Activated T-helper 1 cell treated with anti-CD3 and anti-CD28 coated beads, Interleukin-2, amount 50 U/mL, for 16 hours (primary cell): ENCODE measurements around the gene PARD3B.

Experiments
- DNase-seq, 2 donors: peaks; one replicate each; pipeline ENCODE4 v3.0.0-alpha.2; 2020; ENCODE audit warnings: low read depth in 1 of 2, low spot score in 1 of 2

PARD3B gene

GRCh38 chr2:205636549-205637319 lies 1091.5 kb downstream of the PARD3B start:
- no peak for DNase-seq

DNA sequence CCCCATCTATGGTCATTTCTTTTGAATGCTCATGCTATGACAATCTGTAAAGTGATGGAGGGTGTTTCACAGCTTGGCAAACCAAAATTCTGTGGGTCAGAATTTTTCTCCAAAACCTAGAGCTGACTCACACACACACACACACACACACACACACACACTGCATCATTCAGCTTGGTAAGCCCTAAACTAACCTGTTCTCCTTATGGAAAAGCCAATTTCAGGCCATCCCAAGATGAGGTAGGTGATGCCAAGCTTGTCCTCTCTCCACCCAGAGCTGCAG lies 1092.0 kb downstream of the PARD3B start:
- DNase-seq: no peak

DNA sequence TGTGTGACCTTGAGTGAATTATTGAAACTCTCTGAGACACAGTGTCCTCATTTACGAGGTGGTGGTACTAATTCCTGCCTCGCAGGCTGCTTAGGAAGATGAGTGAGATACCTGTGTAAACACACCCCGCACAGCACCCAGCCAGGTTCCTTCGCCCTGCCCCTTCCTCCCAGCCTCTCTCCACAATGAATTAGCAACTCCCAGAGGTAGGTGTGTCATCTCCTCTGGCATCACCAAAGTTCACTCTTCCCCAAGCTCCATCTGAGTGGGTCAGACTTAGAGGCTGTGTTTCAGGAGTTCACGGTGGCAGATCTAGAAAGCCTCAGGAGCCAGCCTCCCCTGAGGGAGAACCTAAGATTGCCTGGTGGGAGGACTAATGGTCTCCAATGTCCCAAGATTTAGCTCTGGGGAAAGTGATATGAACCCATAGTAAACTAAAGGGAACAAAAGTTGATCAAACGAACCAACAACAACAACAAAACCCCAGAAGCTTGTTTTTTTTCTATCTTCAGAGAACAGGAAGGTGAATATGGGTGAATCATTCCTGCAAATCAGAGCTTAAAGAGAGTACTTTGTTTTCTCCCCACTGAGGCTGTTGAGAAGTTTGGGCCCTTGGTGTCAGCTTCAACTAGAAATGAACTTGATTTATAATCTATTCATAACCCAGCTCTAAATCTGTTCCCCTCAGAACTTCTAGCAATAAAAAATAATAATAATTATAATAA lies 1092.7 kb downstream of the PARD3B start:
- DNase-seq: no peak

GRCh38 chr2:205640716-205641115 lies 1095.4 kb downstream of the PARD3B start:
- no peak for DNase-seq

DNA sequence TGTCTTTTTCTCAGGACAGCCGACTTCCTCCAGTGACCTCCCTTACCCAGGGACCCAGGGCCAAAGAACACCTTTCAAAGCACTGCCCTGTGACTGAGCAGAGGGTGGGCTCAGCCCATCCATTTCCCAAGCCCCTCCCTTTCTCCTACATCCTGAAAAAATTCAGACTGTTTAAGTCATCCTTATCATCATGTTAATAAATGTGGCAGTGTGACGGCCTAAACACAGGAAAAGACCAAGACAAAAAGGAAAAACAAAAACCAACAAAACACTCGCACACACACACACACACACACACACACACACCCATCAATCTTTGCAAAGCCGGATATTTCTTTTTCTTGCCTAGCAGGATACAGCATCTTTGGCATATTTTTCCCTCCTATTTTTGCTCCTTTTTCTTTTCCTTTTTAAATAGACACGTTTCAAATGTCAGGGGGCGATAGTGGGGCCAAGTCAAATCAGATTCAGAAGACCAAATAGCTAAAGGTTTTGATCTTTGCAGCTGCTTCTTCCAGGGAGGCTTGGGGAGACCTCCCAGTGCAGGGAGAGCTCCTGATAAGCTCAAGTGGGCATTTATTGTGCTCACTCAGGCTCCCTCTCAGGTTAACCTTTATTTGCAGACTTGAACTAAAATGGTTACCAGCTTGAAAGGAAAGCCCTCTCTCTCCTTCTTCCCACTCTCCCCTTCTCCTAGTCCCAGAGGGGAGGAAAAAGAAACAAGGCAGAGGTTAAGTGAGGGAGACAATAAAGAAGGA lies 1097.5 kb downstream of the PARD3B start:
- no peak for DNase-seq

- no peak for DNase-seq
Observed at GRCh38 chr2:205643391-205643885, 1098.2 kb downstream of the PARD3B start.

GRCh38 chr2:205644018-205644417 lies 1098.7 kb downstream of the PARD3B start:
- no peak for DNase-seq

- DNase-seq: no peak
Observed at GRCh38 chr2:205646680-205647079, 1101.4 kb downstream of the PARD3B start.

DNA sequence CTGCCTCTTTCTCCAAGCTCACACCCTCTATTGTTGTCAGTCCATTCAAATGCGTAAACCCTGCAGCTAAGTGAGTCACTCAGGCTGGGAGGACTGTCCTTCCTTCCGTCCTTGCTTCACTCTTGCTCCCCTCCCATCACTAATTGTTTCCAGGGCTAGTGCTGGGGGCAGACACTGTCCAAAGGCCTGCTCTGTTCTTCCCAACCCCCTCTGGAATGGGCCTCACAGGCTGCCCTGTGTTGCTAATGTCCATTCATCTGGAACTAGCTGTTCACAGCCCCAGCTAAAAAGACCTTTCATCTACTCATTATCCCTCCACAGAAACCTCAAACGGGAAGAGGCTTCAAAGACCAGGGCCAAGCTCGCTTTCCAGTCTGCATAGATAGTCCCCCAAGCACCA lies 1105.2 kb downstream of the PARD3B start:
- no peak for DNase-seq

DNA sequence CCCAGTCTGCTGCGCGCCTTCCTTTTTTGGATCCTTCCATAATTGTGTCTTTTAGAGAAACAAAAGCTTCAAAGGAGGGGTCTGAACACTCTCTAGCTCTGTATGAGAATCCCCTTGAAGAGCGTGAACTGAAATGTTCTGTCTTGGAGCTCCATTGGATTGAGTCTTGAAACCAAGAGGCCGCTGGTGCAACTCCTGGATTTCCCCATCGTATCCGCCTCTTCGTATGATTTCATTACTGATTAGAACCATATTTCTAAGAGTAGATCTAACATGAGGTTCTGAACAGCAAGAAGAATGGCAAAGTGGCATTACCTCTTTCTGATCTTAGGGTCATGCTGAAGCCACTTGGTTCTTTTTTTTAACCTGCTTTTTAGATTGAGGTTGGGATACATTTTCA lies 1105.7 kb downstream of the PARD3B start:
- DNase-seq: no peak

- no peak for DNase-seq
Observed at GRCh38 chr2:205651719-205652118, 1106.4 kb downstream of the PARD3B start.

DNA sequence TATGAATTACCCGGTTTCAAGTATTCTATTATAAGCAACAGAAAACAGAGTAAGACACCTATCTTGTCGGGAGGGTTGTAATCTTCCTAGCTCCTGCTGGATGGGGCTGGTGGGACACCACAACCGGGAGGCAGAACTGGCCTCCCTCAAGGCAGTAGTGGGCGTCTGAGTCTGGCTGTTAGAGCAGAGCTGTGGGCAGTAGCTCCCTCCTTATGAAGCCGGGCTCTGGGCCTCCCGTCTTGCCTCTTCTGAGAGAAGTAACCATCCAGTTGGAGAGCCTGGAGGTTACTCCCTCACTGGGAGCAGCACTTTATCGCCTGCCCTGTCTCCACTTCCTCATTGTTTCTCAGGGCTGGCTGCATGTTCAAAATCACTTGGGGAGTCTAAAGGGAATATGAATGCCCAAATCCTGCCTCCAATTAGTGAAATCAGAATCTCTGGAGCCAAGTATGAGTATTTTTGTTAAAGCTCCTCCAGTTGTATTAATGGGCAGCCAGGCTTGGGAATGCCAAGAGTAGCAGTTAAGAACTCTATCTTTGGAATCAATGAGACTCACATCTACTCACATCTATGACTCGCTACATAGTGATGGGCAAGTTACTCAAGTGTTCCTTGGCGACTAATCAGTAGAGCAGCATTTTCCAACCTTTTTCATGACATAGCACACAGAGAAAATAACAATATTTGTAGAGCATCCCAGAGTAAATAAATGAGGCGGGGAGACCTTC lies 1109.8 kb downstream of the PARD3B start:
- no peak for DNase-seq

DNA sequence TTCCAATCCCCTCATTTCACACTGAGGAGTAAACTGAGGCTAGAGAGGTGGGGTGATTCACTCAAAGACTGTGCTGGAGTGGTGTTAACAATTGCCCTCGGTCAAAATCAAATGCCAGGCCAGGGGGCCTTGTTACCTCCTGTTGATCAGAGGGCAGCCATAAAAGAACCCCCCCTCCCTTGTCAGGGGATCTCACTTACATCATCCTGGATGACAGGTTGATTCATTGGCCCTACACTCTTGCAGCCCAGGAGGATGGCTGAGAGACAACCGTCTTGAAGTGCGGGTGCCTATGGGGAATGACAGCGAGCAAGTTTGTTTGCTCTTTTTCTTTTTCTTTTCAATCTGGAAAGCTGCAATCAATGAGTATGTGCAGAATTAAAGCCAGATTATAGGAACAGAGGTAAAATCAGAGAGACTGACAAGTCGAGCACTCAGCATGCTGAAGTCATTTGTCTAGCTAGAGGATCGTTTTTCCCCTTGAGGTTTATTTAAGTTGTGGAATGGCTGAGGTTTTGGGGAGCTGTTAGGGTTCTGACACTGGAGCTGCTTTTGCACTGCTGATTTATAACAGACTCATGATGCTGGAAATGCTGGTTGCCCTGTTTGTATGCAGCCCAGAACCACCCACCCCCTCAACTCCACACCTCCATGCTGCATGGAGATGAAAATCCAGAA lies 1110.6 kb downstream of the PARD3B start:
- DNase-seq: no peak

DNA sequence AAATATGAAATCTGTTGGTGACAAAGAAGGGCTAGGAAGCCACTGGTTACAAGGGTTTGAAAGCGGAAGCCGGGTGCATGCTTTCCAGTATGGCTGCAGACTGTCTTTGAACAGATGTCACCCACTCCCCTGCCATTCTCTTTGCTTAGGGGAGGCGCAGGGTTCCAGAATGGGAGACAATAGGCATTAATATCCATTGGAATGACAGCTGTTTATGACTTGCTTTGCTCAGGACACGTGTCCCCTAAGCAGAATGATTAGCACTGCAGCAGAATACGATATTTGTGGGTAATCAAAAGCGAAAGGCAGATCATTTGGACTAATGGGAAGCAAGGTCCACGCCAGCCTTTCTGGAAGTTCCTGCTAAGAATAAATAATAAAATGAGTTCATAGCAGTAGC lies 1111.2 kb downstream of the PARD3B start:
- DNase-seq: no peak

- DNase-seq: no peak
Observed at GRCh38 chr2:205656941-205657340, 1111.7 kb downstream of the PARD3B start.

- DNase-seq: no peak
Observed at GRCh38 chr2:205657579-205657978, 1112.3 kb downstream of the PARD3B start.

GRCh38 chr2:205658068-205658467 lies 1112.8 kb downstream of the PARD3B start:
- DNase-seq: no peak

- DNase-seq: no peak
Observed at GRCh38 chr2:205658572-205658971, 1113.3 kb downstream of the PARD3B start.

GRCh38 chr2:205659922-205660321 lies 1114.6 kb downstream of the PARD3B start:
- no peak for DNase-seq

DNA sequence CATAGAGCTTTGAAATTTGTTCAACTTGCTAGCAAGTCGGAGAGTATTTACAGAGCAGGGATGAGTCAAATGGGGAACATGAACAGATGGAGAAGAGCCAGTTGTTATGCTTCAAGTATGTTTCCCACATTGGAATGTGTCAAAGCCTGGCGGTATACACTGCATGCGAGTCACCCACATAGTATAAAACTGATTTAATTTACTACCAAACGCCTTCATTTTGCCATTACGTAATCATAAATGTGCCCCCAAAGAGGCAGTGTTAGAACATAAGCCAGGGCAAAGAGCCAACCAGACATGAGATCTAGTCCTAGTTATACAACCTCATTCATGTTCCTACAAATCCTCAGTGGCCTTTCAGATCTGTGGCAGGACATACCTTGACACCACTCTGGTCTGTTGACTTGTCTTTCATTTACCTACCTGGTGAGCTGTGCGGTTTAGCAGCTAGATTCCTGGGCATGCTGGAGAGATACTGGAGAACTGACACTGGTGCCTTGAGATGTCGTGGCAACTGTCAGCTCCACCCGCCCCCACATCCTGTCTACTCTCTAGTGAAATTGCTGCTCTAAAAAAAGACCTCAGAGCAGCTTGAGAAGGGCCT lies 1115.3 kb downstream of the PARD3B start:
- no peak for DNase-seq
